PC-9 (cell line): ENCODE data around the gene MMS22L. TPM values are rescaled to one million over a fixed set of nuclear protein-coding genes. Genes with fewer than 3 reads are reported as not detected.

ENCODE experiments used
- BruUV-seq: library from RNA; stranded (reverse); fragments of 400-500 nt; replicated peaks from 2 replicates; lab custom pipeline; 2021; lab: Mats Ljungman, UMichigan
- CTCF ChIA-PET: fragments of 300-600 bp; sonication (Branson Sonifier 250); formaldehyde crosslinking; loops from one replicate; lab custom pipeline; 2022; ENCODE audit warnings: antibody characterized with exemption; lab: Charles Lee
- POLR2A ChIA-PET: fragments of 300-600 bp; sonication (Branson Sonifier 250); formaldehyde crosslinking; loops from one replicate; lab custom pipeline; 2022; ENCODE audit warnings: antibody characterized with exemption; ENCODE audit not compliant: unreplicated experiment; lab: Charles Lee
- DNase-seq, 2 experiments: peaks; one replicate each; pipeline versions ENCODE4 v3.0.0 to v3.0.0-alpha.2; 2015 to 2022; ENCODE audit warnings: mixed read lengths in 1 of 2
- H2AFZ ChIP-seq: fragments of 200-600 bp; sonication (generic); 2 replicates; pipeline ENCODE4 v1.8.1; 2017; ENCODE audit warnings: antibody characterized with exemption
- H3F3A ChIP-seq: fragments of 200-600 bp; sonication (generic); 2 replicates; pipeline ENCODE4 v1.8.1; 2017; ENCODE audit warnings: antibody characterized with exemption, mild to moderate bottlenecking, low read depth; ENCODE audit not compliant: insufficient read depth
- H3K27ac ChIP-seq: fragments of 200-600 bp; sonication (generic); 2 replicates; pipeline ENCODE4 v1.6.1; 2016; ENCODE audit warnings: mixed run types
- H3K27me3 ChIP-seq: fragments of 200-600 bp; sonication (generic); 2 replicates; pipeline ENCODE4 v1.6.1; 2016; ENCODE audit warnings: low read depth, mixed run types; ENCODE audit not compliant: insufficient read depth
- H3K36me3 ChIP-seq: fragments of 200-600 bp; sonication (generic); 2 replicates; pipeline ENCODE4 v1.6.1; 2016; ENCODE audit warnings: low read depth, mixed run types
- H3K4me1 ChIP-seq: fragments of 200-600 bp; sonication (generic); replicated peaks from 2 replicates; pipeline ENCODE4 v1.6.1; 2016; ENCODE audit warnings: mixed run types; ENCODE audit not compliant: insufficient read depth
- H3K4me2 ChIP-seq: fragments of 200-600 bp; sonication (generic); 2 replicates; pipeline ENCODE4 v1.6.1; 2017; ENCODE audit warnings: mixed run types
- H3K4me3 ChIP-seq: fragments of 200-600 bp; sonication (generic); 2 replicates; pipeline ENCODE4 v1.6.1; 2016; ENCODE audit warnings: mixed run types
- H3K79me2 ChIP-seq: fragments of 200-600 bp; sonication (generic); 2 replicates; pipeline ENCODE4 v1.6.1; 2017; ENCODE audit warnings: low read depth, mixed run types
- H3K9me2 ChIP-seq: fragments of 200-600 bp; sonication (generic); 2 replicates; pipeline ENCODE4 v1.8.1; 2017; ENCODE audit warnings: mild to moderate bottlenecking; ENCODE audit not compliant: insufficient read depth
- H3K9me3 ChIP-seq: fragments of 200-600 bp; sonication (generic); 2 replicates; pipeline ENCODE4 v1.8.1; 2016; ENCODE audit warnings: low read depth; ENCODE audit not compliant: insufficient read depth
- H4K20me1 ChIP-seq: fragments of 200-600 bp; sonication (generic); 2 replicates; pipeline ENCODE4 v1.8.1; 2017; ENCODE audit not compliant: insufficient read depth
- EZH2 ChIP-seq: fragments of 200-600 bp; sonication (generic); IDR thresholded peaks from 2 replicates; pipeline ENCODE4 v1.8.0; 2017; ENCODE audit warnings: antibody characterized with exemption, low read depth
- intact Hi-C: fragments of 100-400 bp; cut with micrococcal nuclease; formaldehyde crosslinking; loops from one replicate; pipeline ENCODE4 v1.10.0; 2022; ENCODE audit not compliant: unreplicated experiment
- total RNA-seq: library from RNA; stranded (reverse); gene quantifications from 2 replicates; pipeline ENCODE4 v1.2.3, GENCODE V29; 2021
- TF ChIP-seq, protein P1 (sequence below): fragments of 200-600 bp; sonication (generic); conservative IDR thresholded peaks from 2 replicates; pipeline ENCODE4 v1.6.1; 2017; ENCODE audit warnings: mixed run types, antibody characterized with exemption, mild to moderate bottlenecking, moderate library complexity

MMS22L gene
- total RNA-seq, 1 experiment from 2014 or later, result 43.6 TPM

GRCh38 chr6:97240222-97240621, 42.8 kb downstream of the MMS22L start:
- Histone ChIP-seq H3K4me3 (no peak overlapping the region), H3K79me2 (no peaks in the 10 kb centered on the region), H4K20me1 (no peaks in the 10 kb centered on the region), H3K4me2 (no peak overlapping the region), H3K27ac (no peak overlapping the region), H3K27me3 (no peaks in the 10 kb centered on the region), H2AFZ (no peak overlapping the region), H3K4me1 (no peaks in the 10 kb centered on the region), H3F3A (no peaks in the 10 kb centered on the region), H3K9me3 (no peaks in the 10 kb centered on the region), H3K9me2 (no peaks in the 10 kb centered on the region), H3K36me3 (no peaks in the 10 kb centered on the region)
- intact Hi-C loops, result no loop called here
- no peak for TF ChIP-seq EZH2
- TF ChIP-seq, protein P1, sequence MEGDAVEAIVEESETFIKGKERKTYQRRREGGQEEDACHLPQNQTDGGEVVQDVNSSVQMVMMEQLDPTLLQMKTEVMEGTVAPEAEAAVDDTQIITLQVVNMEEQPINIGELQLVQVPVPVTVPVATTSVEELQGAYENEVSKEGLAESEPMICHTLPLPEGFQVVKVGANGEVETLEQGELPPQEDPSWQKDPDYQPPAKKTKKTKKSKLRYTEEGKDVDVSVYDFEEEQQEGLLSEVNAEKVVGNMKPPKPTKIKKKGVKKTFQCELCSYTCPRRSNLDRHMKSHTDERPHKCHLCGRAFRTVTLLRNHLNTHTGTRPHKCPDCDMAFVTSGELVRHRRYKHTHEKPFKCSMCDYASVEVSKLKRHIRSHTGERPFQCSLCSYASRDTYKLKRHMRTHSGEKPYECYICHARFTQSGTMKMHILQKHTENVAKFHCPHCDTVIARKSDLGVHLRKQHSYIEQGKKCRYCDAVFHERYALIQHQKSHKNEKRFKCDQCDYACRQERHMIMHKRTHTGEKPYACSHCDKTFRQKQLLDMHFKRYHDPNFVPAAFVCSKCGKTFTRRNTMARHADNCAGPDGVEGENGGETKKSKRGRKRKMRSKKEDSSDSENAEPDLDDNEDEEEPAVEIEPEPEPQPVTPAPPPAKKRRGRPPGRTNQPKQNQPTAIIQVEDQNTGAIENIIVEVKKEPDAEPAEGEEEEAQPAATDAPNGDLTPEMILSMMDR, result no peak
- peak in 1 of 2 experiments; percentile 35 for DNase-seq
- BruUV-seq, result no TSS peak
- CTCF ChIA-PET, result no interaction called here
- POLR2A ChIA-PET, result no interaction called here

GRCh38 chr6:97231911-97232310, 51.1 kb downstream of the MMS22L start:
- DNase-seq, result no peak

GRCh38 chr6:97222903-97223302, 60.1 kb downstream of the MMS22L start:
- Histone ChIP-seq H3F3A (no peaks in the 10 kb centered on the region), H3K4me1 (no peaks in the 10 kb centered on the region), H3K79me2 (no peaks in the 10 kb centered on the region), H3K9me3 (no peaks in the 10 kb centered on the region), H3K9me2 (no peaks in the 10 kb centered on the region), H3K27me3 (no peaks in the 10 kb centered on the region), H3K4me3 (no peak overlapping the region), H2AFZ (no peak overlapping the region), H3K4me2 (no peak overlapping the region), H3K27ac (no peak overlapping the region), H4K20me1 (no peaks in the 10 kb centered on the region), H3K36me3 (no peaks in the 10 kb centered on the region)
- ChIA-PET CTCF (no interaction called here), POLR2A (no interaction called here)
- no peak for TF ChIP-seq EZH2
- TF ChIP-seq, protein P1, result no peak
- BruUV-seq, result no TSS peak
- no peak for DNase-seq
- intact Hi-C loops, result no loop called here

More at GRCh38 chr6:97231911-97232310, 51.1 kb downstream of the MMS22L start:
- CTCF ChIA-PET, result no interaction called here
- Histone ChIP-seq H2AFZ (no peak overlapping the region), H3K27me3 (no peaks in the 10 kb centered on the region), H3K4me1 (no peaks in the 10 kb centered on the region), H4K20me1 (no peaks in the 10 kb centered on the region), H3K36me3 (peaks cover 3% of the 10 kb centered on the region; the same call in 1 of the 2 replicates), H3K4me2 (no peak overlapping the region), H3K79me2 (no peaks in the 10 kb centered on the region), H3K4me3 (no peak overlapping the region), H3K9me2 (no peaks in the 10 kb centered on the region; the same call in 1 of the 2 replicates), H3K9me3 (no peaks in the 10 kb centered on the region), H3K27ac (no peak overlapping the region), H3F3A (no peaks in the 10 kb centered on the region)
- intact Hi-C loops, result no loop called here
- POLR2A ChIA-PET, result no interaction called here
- no TSS peak for BruUV-seq
- no peak for TF ChIP-seq EZH2
- TF ChIP-seq, protein P1, result no peak
